MM.1S (cell line): ENCODE measurements around the gene MTX1.
A peak's percentile ranks its signal among the peaks of the same experiment; 100 is the strongest.

Experiments
- EZH2 ChIP-seq: fragments of 300-600 bp; sonication (generic); optimal IDR thresholded peaks from 2 replicates; pipeline ENCODE3; 2017; ENCODE audit warnings: low read depth, mild to moderate bottlenecking, antibody characterized with exemption, low read length, mixed read lengths
- TF ChIP-seq, protein P1 (sequence below): fragments of 300-600 bp; sonication (generic); IDR thresholded peaks from 2 replicates; pipeline ENCODE4 v1.5.1; 2016; ENCODE audit warnings: antibody characterized with exemption, low read length, mixed read lengths

DNA sequence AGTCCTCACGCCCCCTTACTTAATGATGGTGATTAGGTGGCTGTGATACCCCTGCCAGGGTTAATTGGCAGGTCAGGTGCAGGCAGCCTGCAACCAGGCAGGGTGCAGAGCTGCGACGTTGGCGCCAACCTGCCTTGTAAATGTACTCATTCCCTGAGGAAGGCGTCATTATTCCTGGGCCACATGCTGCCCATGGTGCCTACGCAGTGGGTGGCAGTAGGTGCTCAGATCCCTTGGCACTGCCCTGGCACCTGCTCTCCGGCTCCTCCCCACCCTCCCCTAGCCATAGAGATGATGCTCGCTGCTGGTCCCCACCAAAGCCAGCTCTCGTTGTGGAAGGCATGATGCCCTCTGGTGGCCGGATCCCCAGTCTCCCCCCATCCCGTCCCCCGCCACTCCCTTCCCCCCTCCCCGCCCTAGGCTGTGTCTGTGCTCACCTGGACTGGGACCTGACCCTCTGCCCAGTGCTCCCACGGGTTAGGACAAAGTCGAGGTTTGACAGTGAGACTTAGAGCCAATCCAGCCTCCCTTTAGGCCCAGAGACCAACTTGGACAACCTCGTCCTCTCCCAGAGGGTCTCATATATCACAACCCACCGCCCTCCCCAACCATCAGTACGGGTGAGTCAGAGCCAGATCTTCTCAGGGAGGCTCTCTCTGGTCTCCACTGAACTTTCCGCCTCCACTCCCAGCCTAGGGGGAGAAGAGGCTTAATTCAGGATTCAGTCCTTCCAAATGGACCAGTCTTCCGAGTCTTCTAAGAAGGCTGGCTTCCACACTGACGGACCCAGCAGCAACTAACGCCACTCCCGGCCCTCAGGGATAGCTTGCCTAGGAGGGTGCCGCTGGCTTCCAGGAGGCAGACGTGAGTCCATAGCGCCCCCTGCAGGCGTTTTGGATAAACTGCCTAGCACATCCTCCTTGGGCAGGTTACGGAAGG lies 41.1 kb upstream of the MTX1 start:
- TF ChIP-seq, protein P1, sequence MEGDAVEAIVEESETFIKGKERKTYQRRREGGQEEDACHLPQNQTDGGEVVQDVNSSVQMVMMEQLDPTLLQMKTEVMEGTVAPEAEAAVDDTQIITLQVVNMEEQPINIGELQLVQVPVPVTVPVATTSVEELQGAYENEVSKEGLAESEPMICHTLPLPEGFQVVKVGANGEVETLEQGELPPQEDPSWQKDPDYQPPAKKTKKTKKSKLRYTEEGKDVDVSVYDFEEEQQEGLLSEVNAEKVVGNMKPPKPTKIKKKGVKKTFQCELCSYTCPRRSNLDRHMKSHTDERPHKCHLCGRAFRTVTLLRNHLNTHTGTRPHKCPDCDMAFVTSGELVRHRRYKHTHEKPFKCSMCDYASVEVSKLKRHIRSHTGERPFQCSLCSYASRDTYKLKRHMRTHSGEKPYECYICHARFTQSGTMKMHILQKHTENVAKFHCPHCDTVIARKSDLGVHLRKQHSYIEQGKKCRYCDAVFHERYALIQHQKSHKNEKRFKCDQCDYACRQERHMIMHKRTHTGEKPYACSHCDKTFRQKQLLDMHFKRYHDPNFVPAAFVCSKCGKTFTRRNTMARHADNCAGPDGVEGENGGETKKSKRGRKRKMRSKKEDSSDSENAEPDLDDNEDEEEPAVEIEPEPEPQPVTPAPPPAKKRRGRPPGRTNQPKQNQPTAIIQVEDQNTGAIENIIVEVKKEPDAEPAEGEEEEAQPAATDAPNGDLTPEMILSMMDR = peak; percentile 99
- TF ChIP-seq EZH2 = no peak
